A549 treated with dexamethasone at 1 μM for 4 hours (cell line): ENCODE data around the gene EXO1. TPM values are rescaled to one million over a fixed set of nuclear protein-coding genes. Genes with fewer than 3 reads are reported as not detected.

Source experiments
- total RNA-seq: library from RNA; stranded (reverse); fragments of 200-300 nt; extraction: Qiagen RNA extraction; gene quantifications from 5 replicates; pipeline ENCODE4 v1.2.3, GENCODE V29; 2022

The EXO1 gene
- 21.8 to 28.5 TPM (median 25.3 TPM) in 5 replicates for total RNA-seq

DNA sequence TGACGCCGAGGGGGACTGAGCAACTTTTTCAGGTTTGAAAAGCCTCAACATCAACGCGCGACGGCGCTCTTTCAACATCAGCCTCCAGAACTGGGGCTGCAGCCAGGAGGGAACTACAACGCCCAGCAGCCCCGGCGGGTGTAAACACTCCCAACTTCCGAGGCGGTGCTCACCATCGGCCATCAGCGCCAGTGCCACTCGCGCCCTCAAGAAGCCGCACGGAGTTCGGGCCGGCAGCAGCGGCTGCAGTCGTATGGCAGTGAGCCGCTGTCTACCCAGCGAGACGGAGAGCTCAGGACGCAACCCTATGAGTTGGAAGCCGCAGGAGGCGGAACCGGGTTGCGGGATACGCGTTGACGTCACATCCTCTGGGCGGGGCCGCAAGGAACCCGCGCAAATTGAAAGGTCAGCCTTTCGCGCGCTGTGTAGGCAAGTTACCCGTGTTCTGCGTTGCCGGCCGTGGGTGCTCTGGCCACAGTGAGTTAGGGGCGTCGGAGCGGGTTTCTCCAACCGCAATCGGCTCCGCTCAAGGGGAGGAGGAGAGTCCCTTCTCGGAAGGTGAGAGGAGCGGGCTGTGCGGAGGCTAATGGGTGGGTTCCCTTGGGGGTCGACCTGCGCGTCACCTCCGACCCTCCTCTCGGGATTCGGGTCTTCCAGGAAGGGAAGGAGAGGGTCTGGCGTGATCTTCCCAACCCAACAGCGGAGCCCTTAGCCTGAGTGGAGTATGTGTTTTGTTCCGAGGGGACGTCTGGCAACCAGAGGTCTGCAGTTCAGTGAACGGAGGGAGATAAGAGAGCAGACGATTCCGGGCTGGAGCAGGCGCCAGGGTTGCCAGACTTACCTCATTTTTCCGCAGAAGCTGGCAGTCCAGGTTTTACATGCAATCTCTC is at the start of gene EXO1:
Gene EXO1, plus strand, starts transcription at position 409 of the 890 bp plus-strand sequence. CDS start 2,222 bp downstream, outside the sequence.

Other genes starting within 250 kb of the EXO1 start
- 7.3 to 11.3 TPM (median 10.1 TPM) in 5 replicates for gene CHML, start 207.8 kb upstream of the EXO1 start, total RNA-seq
- 54.6 to 66.9 TPM (median 59.3 TPM) in 5 replicates for gene OPN3, start 207.8 kb upstream of the EXO1 start, total RNA-seq
- not detected in 5 replicates for gene WDR64, start 195.9 kb upstream of the EXO1 start, total RNA-seq
- gene BECN2, start 109.6 kb downstream of the EXO1 start, total RNA-seq, result not detected in 5 replicates
- 0.11 to 0.35 TPM (median 0.21 TPM) in 4 of 5 replicates, not detected in the other for gene MAP1LC3C, start 150.9 kb downstream of the EXO1 start, total RNA-seq